BJ (cell line): ENCODE results near the gene NRIP1. TPM values are rescaled to one million over a fixed set of nuclear protein-coding genes. Genes with fewer than 3 reads are reported as not detected.

ENCODE experiments used
- CTCF ChIA-PET: fragments of 350-600 bp; formaldehyde crosslinking; extraction: SDS; loops from one replicate; lab custom pipeline; 2021; ENCODE audit warnings: antibody characterized with exemption, inconsistent platforms; lab: Yijun Ruan, JAX
- POLR2A ChIA-PET: fragments of 300-600 bp; sonication (Branson Sonifier 250); formaldehyde crosslinking; extraction: SDS; loops from one replicate; lab custom pipeline; 2021; ENCODE audit warnings: antibody characterized with exemption; lab: Charles Lee
- DNase-seq: peaks from one replicate; pipeline ENCODE4 v3.0.0-alpha.2; 2011; ENCODE audit warnings: low read depth
- H3K27me3 ChIP-seq: 2 replicates; pipeline ENCODE4 v1.6.0; 2011; ENCODE audit warnings: low read length; ENCODE audit not compliant: control insufficient read depth, insufficient read depth
- H3K36me3 ChIP-seq: 2 replicates; pipeline ENCODE4 v1.5.1; 2011; ENCODE audit warnings: low read length; ENCODE audit not compliant: control insufficient read depth, insufficient read depth
- H3K4me3 ChIP-seq: 2 replicates; pipeline ENCODE4 v1.5.1; 2011; ENCODE audit warnings: low read depth, mild to moderate bottlenecking, control low read depth, low read length
- polyA plus RNA-seq: library from polyadenylated mRNA; depleted of rRNA; stranded (reverse); fragments of >200 nt; gene quantifications from 2 replicates; pipeline ENCODE4 v1.2.3, GENCODE V29; 2011
- TF ChIP-seq, protein P1 (sequence below): IDR thresholded peaks from 2 replicates; pipeline ENCODE4 v1.5.1; 2011; ENCODE audit warnings: low read depth, mild to moderate bottlenecking, control low read depth, inconsistent platforms, low read length, moderate library complexity; ENCODE audit not compliant: insufficient read depth

NRIP1 gene
- polyA plus RNA-seq, 1 experiment: 5.2 TPM

DNA sequence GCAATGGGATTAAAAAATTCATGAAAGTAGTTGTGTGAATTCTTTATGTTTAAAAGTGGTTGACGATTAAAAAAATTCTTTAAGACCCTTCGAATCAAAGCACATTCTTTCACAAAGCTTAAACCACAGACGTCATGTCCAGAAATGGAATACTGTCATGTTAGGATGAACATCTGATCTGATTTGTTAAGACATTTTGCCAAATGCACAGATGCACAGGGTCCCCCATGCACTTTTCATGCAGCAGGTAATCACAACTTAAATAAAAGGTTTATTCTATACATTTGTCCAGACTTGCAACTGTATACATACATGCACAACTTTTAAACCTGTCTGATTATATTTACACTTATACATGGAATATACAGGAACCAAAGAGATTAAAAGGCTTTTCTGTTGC lies 103.3 kb downstream of the NRIP1 start:
- Histone ChIP-seq H3K27me3 (no peaks in the 10 kb centered on the region), H3K36me3 (peaks cover 6% of the 10 kb centered on the region), H3K4me3 (no peak overlapping the region)
- CTCF ChIA-PET: no interaction called here
- TF ChIP-seq, protein P1, sequence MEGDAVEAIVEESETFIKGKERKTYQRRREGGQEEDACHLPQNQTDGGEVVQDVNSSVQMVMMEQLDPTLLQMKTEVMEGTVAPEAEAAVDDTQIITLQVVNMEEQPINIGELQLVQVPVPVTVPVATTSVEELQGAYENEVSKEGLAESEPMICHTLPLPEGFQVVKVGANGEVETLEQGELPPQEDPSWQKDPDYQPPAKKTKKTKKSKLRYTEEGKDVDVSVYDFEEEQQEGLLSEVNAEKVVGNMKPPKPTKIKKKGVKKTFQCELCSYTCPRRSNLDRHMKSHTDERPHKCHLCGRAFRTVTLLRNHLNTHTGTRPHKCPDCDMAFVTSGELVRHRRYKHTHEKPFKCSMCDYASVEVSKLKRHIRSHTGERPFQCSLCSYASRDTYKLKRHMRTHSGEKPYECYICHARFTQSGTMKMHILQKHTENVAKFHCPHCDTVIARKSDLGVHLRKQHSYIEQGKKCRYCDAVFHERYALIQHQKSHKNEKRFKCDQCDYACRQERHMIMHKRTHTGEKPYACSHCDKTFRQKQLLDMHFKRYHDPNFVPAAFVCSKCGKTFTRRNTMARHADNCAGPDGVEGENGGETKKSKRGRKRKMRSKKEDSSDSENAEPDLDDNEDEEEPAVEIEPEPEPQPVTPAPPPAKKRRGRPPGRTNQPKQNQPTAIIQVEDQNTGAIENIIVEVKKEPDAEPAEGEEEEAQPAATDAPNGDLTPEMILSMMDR: no peak
- POLR2A ChIA-PET: no interaction called here
- no peak for DNase-seq

DNA sequence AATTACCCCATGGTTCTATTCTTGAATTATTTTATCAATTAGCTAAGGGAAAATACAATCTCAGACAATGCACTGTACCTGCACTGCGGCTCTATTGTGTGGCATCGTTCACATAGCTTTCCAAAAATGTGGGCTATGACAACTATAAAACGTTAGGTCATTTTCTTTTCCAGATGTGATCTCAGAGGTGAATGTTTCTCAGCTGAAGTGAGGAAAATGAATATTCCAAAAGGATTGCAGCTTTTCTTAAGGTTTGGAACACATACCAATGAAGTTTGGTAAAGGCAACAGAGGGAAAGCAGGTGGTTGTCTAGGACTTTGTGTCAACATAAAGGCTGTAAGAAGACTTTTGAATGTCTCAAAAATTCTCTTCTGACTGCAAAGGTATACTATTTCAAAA lies 105.5 kb downstream of the NRIP1 start:
- POLR2A ChIA-PET: interaction anchor here (0.6 kb wide), 1 partner anchor 50 kb away, joined by 3 read pairs; no protein-coding TSS in a partner anchor
- peaks cover 1% of the 10 kb centered on the region; the same call in 1 of the 2 replicates for H3K36me3 ChIP-seq
- no peak overlapping the region for H3K4me3 ChIP-seq
- CTCF ChIA-PET: interaction anchor here (1.7 kb wide), 1 partner anchor 95 kb away, joined by 4 read pairs; no protein-coding TSS in a partner anchor
- TF ChIP-seq, protein P1: no peak
- no peaks in the 10 kb centered on the region for H3K27me3 ChIP-seq
- no peak for DNase-seq

DNA sequence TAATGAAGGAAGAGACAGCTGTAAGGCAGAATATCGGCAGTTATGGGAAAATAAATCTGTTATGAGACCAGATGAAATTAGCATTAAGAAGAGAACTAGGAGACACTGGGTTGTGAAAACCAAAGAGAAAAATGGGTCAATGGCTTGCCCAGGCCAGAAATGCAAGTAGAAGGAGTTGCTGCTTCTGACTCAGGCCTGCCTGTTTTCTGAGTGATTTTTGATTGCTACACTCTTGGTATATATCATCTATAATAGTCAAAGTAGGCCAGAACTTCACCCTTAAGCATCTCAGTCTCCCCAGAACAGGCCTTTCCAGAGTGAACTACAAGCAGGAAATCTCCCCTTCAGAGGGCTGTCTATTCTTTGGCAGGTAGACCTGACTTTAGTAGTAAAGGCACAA lies 107.0 kb downstream of the NRIP1 start:
- DNase-seq: no peak
- Histone ChIP-seq H3K36me3 (no peaks in the 10 kb centered on the region), H3K27me3 (no peaks in the 10 kb centered on the region), H3K4me3 (no peak overlapping the region)
- POLR2A ChIA-PET: no interaction called here
- TF ChIP-seq, protein P1: no peak
- CTCF ChIA-PET: no interaction called here

DNA sequence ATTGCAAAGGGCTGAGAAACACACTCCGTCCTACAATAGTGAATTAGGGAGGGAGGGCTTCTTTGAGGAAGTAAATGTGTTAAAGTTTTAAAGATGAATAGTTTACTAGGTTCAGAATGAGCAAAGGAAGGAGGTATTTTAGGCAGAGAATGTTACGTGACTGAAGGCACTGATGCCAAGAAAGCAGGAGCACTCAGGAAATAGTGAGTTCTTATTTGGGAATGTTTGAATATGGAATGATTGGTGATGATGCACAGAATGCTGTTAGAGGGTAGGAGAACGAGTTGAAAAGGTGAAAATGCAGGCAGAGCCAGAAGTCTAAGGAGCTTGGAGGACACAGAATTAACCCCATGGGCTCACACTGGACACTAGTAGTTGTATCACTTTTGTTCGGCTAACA lies 108.0 kb downstream of the NRIP1 start:
- no peaks in the 10 kb centered on the region for H3K27me3 ChIP-seq
- no peaks in the 10 kb centered on the region for H3K36me3 ChIP-seq
- TF ChIP-seq, protein P1: no peak
- peak; percentile 46 for DNase-seq
- CTCF ChIA-PET: no interaction called here
- H3K4me3 ChIP-seq: no peak overlapping the region
- POLR2A ChIA-PET: no interaction called here

DNA sequence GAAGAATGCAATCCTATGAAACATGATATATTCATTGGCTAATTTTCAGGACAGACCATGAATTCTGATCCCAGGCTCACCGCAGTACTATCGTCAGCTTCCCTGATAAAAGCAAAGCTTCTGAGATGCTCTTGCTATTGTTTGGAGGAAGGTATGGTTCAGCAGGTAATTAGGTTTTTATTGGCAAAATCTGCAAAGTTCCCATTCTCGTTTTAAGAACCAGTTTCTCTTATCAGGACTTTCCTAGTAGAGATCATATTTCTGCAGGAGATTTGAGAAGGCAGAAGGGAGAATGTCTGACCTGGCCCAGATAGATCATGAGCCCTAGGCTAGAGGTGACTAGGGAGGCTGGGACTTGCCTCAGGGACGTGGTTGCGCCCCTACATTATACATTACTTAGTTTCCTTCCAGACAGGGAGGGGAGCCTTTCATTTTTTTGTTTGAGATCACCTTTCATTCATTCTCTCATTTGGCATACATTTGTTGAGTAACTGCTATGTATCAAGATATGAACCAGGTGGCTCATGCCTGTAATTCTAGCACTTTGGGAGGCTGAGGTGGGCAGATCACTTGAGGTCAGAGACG lies 108.8 kb downstream of the NRIP1 start:
- TF ChIP-seq, protein P1: no peak
- POLR2A ChIA-PET: no interaction called here
- Histone ChIP-seq H3K36me3 (no peaks in the 10 kb centered on the region), H3K27me3 (no peaks in the 10 kb centered on the region), H3K4me3 (no peak overlapping the region)
- CTCF ChIA-PET: interaction anchor here (1.2 kb wide), 1 partner anchor 13 kb away, joined by 3 read pairs; no protein-coding TSS in a partner anchor
- DNase-seq: no peak
